Measurements from ENCODE around the gene SDCBP2.

The SDCBP2 gene

DNA sequence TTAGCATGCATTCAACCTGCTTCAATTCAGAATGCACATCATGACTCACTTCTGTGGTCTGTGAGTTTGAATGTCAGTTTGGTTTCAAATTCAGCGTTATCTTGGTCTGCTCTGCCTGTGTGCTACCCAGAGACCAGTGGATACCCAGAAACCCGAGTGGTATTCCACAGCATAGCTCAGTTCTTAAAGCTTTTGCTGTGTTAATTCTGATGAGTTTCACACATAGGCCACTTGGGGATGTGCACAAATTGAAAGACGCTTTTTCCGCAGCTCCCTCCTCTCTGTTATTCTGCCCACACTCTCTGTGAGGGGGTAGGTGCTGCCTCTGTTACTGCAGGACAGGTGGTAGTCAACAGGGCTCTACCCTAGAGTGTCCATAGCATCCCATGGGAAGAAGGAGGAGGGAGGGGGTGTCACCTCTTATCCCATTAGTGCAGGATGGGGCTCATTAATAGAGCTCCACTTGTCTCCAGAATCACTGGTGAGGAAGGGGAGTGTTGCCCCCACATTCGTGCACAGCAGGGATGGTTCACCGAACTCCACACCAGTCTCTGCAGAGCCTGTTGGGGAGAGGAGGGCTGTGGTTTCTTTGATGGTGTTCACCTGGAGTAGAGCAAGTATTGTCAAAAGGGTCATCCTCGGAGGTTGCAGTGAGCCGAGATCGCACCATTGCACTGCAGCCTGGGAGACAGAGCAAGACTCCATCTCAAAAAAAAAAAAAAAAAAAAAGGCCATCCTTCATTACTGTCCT is 29.2 kb upstream of the SDCBP2 start:
- DNase-seq: no peak

DNA sequence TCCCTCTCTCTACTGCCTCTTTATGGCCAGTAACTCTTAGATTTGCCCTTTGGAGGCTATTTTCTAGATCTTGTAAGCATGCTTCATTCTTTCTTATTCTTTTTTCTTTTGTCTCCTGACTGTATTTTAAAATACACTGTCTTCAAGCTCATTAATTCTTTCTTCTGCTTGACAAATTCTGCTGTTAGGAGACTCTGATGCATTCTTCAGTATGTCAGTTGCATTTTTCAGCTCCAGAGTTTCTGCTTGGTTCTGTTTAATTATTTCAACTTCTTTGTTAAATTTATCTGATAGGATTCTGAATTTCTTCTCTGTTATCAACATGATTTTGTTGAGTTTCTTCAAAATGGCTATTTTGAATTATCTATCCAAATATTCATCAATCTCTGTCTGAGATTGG is 25.0 kb upstream of the SDCBP2 start:
- no peak for DNase-seq

DNA sequence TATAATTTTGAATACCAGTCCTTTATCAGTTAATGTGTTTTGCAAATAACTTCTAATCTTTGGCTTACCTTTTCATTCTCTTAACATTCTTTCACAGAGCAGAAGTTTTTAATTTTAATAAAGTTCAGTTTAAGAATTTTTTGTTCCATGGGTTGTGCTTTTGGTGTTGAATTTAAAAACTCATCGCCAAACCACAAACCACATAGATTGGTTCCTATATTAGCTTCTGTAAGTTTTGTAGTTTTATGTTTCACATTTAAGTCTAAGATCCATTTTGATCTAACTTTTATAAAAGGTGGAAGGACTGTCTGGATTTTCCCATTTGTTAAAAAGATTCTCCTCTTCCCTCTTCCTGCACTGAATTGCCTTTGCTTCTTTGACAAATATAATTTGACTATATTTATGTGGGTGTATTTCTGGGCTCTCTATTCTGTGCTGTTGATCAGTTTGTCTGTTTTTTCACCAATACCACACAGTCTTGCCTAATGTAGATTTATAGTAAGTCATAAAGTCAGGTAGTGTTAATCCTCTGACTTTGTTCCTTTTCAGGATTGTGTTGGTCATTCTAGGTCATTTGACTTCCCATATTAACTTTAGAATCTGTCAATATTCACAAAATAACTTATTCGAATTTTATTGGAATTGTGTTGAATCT is 17.5 kb upstream of the SDCBP2 start:
- DNase-seq: no peak

DNA sequence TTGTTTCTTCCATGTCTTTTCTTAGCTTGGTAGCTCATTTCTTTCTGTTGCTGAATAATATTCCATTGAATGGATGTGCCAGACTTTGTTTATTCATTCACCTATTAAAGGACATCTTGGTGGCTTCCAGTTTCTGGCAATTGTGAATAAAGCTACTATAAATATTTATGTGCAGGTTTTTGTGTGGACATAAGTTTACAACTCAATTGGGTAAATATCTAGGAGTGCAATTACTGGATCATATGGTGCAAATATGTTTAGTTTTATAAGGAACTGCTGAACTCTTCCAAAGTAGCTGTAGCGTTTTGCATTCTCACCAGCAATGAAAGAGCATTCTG is 16.8 kb upstream of the SDCBP2 start:
- DNase-seq: no peak

DNA sequence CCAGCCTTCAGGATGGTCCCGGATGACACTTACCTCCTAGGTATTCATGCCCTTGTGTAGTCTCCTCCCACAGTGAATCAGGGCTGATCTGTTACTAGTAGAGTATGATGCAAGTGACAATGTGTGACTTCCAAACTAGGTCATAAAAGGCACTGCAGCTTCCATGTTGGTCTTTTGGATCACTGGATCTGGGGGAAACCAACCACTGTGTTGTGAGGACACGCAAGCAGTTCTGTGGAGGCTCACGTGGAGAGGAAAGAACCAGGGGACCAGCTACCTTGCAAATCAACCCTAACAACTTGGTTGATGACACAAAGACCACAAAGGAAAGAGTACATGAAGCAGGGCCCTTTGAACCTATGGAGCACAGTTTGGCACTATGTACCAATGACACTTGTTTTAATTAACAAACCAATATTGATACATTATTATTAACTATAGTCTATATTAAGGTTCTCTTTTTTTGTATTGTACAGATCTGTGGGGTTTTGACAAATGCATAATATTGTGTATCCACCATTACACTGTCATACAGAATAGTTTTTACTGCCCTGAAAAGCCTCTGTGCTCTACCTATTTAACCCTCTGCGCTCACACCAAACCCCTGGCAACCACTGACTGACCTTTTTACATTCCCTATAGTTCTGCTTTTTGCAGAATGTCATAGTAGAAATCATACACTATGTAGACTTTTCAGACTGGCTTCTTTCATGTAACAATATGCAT is 16.3 kb upstream of the SDCBP2 start:
- peak; percentile 8 for DNase-seq

DNA sequence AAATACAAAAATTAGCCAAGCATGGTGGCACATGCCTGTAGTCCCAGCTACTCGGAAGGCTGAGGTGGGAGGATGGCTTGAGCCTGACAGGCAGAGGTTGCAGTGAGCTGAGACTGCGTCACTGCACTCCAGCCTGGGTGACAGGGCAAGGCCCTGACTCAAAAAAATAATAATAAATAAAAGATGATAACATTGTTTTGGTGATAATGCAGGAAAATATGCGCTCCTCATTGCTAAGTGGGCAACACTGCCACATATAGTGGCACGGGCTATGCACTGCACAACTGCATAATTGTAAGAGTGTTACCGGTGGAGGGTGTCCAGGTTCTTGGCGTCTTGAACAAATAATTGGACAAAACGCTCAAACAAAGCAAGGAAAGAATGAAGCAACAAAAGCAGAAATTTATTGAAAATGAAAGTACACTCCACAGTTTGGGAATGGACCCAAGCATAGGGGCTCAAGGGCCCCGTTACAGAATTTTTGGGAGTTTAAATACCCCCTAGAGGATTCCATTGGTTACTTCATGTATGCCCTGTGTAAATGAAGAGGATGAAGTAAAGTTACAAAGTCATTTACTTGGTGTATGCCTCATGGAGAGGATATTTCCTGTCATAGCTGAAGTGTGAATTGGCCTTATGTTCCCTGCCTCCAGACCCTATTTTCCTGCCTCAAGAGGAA is 14.6 kb upstream of the SDCBP2 start:
- DNase-seq: peak; percentile 6

DNA sequence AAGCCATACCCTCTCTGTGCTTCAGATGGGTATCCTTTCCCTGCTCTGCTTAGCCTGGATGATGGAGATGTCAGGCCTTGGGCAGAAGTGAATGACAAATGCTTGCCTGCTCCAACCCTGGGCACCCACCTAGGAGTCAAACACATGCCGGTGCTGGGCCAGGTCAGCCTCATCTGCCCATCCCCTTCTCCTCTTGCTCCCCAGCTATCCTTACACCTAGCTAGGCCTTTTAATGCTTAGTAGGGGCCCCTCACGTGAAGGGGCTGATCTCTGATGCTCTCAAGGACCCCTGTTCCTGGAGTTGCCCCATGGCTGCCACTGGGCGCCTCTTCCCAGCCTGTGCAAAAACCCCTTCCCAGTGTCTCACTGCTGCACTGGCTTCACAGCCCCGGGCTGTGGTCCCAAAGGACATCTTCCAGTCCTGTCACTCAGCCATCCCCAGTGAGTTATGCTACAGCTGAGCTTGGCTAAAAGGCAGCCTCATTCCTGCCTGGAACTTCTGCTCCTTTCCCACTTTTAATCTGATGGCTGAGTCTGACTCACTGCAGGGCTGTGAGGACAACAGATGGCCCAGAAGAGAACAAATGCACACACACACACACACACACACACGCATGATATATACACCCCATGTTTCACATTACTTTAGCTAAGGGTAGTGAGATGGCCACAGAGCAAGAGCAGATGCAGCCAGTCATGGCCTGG is 12.8 kb upstream of the SDCBP2 start:
- peak; percentile 9 for DNase-seq

DNA sequence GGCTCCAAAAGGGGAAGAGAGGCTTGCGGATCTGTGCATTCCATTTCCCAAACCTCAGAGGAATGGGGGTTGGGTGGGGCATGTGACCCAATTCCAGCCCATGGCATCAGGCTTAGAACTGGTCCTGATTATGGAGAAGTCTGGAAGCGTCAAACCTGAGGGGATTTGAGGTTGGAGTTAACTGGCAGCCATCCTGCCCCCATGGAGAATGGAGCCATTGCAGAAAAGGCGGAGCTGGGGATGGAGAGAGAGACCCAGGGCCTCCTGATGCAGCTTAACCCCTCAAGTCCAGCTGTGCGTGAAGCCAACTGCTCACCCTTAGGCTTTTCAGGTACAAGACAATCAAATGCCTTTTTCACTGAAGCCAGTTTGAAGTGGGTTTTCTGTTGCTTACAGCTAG is 9.9 kb upstream of the SDCBP2 start:
- DNase-seq: no peak

DNA sequence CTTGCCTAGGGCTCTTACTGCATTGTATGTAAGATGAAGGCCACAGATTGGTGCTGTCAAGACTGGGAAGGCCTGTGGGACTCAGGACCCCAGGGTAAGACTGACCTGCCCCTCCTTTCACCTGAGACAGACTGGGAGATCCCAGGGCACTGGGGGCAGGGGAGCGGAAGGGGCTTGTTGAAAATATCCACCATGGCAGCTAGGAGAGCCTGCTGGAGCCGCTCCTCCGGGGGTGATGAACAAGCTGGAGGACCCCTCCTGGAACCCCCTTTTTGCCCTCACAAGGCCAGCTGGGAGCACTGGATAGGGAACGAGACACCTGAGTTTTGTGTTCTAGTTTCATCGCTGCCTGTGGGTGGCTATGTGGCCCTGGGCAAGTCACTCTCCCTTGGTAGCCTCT is 9.2 kb upstream of the SDCBP2 start:
- DNase-seq: no peak

DNA sequence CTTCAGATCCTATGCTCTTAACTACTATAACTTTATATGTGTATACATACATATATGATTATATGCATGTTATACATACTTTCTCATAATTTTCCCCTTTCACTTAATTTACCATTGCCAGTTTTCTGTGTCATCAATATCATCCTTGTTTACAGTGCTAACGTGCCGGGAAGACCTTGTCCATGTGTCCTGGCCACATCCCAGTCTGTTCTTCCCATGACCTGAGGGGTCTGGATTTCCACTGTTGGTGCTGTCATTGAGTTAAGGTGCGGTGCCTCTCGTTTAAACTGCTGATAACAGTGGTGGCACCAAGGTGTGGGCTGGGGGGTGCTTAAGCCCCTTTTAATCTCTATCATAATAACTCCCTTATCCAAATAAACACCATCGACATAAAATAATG is 8.5 kb upstream of the SDCBP2 start:
- no peak for DNase-seq

DNA sequence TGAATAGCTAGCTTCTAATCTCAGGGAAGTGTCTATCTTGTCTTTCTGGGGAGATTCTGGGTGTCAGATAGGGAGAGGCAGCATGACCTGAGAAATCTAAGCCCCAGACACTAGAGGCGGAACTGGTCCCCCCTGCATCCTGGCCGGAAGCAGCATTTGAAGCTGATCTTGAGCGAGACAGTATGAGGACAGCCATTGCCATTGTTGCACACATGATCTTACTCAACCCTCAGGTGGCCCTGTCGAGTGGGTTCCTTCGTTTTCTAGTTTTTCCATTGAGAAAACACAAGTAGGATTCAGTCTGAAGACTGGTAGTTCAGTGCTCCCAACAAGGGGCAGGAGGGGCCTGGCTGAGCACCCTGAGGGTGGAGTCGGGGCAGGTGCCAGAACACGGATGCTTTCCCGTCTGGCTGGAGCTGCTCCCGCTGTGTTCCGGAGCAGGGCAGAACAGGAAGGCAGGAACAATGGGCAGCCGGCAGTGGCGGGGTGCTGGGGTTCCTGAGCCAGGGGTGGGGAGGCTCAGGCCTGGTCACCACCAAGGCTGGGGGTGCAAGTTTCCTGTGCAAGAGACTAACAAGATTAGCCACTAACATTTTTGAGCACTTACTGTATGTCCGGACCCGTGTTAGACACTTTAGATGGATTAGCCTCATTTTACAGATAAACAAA is 7.9 kb upstream of the SDCBP2 start:
- DNase-seq: no peak

DNA sequence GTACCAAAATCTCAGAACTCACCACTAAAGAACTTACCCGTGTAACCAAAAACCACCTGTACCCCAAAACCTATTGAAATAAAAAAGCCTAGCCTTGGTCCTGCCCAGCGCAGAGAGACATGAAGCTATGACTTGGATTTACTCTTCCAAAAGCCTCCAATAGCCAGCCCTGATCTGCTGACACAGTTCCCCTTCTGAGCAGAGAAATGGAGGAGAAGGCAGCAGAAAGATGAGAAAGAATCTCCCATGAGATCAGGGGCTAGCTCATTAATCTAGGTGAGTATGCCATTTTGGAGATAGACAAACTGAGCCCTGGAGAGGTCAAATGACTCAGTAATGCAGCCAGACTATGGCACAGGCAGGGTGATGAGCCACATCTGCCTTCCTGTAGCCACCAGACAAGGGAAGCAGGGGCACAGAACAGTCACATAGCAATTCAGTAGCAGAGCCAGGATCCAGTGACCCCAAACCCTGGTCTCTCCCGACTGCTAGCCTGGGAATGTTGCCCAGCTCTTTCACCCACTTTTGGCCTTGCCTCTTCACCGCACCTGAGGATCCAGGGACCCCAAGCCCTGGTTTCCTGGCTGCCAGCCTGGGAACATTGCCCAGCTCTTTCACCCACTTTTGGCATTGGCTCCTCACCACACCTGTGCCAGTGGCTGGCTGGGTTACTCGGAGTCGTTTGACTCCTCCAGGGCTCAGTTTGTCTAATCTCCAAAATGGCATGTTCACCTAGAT is 7.2 kb upstream of the SDCBP2 start:
- DNase-seq: no peak

DNA sequence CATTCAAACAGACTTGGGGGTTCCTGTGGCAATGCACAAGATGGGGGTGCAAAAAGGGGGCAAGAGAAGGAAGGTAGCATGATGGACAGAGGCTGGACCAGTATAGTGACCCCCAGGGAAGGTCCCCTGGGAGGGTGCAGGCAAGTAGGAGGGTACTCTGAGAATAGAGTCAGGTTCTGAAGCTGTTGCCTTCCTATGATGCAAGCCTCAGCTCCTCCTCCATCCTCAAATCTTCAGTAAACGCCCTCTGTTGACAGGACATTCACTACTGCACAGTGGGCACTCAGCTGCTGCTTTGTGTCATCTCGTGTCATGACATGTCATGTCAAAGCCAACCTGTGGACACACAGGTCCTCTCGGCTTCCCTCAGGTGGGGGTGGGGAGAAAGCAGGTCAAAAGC is 5.8 kb upstream of the SDCBP2 start:
- DNase-seq: no peak

DNA sequence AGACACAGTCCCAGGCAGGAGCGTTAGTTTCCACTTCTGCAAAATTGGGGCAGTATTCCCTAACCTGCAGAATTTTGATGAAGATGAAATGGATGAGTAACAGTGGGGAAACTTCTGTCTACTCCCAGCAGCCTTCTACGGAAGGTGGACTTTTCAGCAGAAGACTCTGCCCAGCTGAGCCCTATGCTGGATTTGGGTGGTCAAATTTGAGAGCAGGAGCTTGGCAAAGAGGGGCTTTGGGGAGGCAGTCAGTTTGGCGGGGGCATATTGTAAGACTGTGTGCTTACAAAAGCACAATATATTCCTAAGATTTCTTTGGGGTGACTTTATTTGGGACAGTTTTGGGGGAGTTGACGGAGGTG is 5.4 kb upstream of the SDCBP2 start:
- DNase-seq: no peak

DNA sequence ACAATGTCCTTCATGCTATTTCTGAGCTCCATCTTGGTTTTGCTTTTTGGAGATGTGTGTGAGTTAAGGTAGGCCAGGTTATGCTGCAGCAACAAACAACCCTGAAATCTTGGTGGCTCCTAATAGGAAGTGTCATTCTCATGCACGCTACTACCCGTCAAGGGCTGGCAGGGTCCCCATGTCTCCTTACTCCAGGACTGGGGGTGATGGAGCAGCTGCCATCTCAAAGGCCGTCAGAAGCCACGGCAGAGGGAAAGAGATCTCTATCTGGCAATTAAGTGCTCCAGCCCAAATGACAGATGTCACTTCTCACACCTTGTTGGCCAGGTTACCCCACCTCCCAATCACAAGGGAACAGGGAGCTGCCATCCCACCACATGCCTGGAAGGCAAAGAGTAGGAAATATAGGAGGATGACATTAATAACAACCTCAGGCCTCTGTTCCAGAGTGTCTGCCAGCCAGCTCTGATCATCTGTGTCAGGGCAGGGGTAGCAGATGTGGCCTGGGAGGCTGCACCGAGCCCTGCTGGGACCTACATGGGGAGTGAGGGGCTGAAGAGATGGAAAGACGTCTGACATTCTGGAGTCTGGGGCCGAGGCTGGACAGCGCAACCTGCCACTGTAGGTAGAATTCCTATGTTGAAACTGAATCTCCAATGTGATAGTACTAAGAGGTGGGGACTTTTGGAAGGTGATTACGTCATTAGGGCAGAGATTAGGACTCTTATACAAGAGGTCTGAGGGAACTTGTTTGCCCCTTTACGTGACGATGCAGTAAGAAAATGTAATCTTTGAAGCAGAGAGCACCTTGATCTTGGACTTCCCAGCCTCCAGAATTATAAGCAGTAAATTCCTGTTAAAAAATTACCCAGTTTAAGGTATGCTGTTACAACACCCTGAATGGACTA is 4.8 kb upstream of the SDCBP2 start:
- DNase-seq: no peak

DNA sequence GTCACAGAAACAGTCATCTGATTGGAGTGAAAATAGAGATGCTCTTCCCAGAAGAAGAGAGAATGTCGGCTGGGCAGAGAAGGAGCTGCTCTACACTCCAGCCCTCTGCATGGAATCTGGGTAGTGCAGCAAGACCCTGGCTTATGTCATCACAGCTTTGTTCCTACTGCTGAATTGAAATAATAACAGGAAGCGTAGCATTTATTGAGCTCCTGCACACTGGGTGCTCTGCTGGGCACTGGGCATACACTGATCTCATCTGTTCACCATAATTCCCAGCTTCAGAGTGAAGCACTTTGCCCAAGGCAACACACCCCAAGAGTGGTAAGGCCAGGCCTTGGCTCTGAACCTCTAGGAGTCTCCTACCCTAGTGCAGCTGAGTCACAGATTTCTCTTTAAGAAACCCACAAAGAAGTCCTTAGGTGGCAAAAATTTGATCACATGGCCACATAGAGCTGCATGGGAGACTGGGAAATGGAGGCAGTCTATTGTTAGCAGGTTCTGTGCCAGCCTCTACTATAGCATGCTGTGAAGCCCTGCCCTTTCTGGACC is 3.9 kb upstream of the SDCBP2 start:
- no peak for DNase-seq

DNA sequence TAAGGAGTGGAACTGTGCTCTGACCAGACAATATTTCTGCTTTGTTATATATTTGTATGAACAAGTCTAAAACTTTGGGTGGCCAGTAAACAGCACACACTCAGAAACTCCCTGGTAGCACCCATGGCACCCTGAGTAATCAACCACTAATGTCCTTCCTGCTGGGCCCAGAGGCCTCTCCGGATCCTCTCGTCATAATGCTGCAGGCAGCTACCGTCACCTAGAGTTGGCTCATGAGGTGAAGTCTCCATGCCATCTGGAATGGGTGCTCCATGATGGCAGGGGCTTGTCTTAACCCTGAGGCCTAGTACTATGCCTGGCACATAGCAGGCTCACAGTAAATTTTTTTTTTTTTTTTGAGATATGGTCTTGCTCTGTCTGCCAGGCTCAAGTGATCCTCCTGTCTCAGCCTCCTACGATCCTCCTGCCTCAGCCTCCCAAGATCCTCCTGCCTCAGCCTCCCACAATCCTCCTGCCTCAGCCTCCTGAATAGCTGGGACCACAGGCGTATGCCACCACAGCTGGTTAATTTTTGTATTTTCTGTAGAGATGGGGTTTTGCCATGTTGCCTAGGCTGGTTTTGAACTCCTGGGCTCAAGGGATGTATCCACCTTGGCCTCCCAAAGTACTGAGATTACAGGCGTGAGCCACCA is 3.0 kb upstream of the SDCBP2 start:
- peak; percentile 11 for DNase-seq

DNA sequence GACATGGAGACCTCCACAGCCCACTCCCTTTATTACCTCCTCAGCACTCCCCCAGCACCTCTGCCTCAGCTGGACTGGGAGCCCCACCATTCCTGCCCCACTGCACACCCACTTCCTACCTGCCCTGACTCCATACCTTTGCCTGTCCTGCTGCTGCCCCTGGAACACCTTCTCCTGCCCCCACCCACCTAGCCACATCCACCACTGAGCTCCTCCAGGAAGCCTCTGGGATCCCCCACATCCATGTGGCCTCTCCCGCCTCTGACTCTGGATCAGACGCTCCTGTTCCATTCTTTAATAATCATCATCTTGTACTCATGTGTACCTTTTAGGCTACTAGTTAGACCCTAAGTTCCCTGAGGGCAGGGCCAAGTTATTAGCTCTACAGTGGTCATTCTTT is 2.2 kb upstream of the SDCBP2 start:
- DNase-seq: peak; percentile 13

DNA sequence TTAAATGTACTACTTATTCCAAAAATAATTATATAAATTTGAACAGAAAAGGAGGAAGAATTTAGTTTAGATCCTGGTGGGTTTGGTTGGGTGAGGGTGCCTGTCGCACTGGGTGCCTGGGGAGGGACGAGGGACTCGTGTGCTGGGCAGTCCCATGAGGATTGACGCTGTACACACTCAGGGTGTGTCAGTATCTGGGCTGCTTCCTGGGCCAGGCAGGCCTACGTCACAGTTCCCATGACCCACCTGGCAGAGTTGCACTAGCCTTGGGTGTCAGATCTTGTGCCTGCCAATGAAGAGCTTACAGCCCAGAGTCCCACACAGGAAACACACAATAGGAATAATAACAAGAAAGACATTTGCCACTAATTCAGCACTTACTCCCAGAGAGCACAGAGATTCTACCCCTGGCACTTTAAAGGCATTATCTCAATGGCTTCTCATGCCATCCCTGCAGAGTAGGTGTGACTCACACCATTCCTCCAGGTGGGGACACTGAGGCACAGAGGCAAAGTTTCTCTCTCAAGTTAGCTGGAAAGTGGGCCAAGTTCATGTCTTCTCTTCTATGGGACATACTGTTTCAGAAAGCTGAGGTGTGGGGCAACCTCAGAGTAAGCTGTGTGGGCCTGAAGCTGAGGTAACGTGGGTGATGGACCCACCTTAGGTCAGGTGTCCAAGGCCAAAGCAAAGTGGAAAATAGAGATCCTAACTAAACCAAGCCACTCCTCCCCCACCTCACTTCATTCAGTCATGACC is 1.3 kb upstream of the SDCBP2 start:
- DNase-seq: peak; percentile 40
